ENCODE data around the gene C10orf143. TPM values are rescaled to one million over a fixed set of nuclear protein-coding genes. Genes with fewer than 3 reads are reported as not detected.

The C10orf143 gene
- total RNA-seq, 4 donors from 2014 or later, result 3.7 to 5.0 (median 4.3) TPM

DNA sequence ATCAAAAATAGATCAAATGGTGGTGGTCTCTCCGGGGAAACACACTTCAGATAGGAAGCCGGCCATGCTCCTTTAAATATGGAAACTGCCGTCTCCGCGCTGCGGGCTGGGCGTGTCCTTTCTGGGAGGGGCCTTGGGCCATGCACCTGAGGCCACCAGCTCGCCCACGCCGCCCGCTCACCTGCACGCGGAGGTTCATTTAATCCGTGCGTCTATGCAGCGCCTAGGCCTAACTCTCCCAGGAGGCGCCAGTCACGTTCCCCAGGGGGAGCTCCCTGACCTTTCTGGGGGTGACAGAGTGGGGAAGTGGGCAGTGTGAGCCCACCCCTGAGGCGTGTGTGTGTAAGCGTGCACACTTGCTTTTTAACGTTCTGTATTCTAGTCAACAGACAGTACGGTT is 64.0 kb downstream of the C10orf143 start:
- no peak for TF ChIP-seq POLR2AphosphoS5 (IDR thresholded peaks at IDR 0.05)
- no peak for TF ChIP-seq EP300 (IDR thresholded peaks at IDR 0.05)
- TF ChIP-seq, protein P1, sequence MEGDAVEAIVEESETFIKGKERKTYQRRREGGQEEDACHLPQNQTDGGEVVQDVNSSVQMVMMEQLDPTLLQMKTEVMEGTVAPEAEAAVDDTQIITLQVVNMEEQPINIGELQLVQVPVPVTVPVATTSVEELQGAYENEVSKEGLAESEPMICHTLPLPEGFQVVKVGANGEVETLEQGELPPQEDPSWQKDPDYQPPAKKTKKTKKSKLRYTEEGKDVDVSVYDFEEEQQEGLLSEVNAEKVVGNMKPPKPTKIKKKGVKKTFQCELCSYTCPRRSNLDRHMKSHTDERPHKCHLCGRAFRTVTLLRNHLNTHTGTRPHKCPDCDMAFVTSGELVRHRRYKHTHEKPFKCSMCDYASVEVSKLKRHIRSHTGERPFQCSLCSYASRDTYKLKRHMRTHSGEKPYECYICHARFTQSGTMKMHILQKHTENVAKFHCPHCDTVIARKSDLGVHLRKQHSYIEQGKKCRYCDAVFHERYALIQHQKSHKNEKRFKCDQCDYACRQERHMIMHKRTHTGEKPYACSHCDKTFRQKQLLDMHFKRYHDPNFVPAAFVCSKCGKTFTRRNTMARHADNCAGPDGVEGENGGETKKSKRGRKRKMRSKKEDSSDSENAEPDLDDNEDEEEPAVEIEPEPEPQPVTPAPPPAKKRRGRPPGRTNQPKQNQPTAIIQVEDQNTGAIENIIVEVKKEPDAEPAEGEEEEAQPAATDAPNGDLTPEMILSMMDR (IDR thresholded peaks at IDR 0.05), result no peak
- no peak for TF ChIP-seq POLR2A (IDR thresholded peaks at IDR 0.05; ENCODE audit: low read depth)
- DNase-seq (ENCODE audit: extremely low spot score), result no peak

DNA sequence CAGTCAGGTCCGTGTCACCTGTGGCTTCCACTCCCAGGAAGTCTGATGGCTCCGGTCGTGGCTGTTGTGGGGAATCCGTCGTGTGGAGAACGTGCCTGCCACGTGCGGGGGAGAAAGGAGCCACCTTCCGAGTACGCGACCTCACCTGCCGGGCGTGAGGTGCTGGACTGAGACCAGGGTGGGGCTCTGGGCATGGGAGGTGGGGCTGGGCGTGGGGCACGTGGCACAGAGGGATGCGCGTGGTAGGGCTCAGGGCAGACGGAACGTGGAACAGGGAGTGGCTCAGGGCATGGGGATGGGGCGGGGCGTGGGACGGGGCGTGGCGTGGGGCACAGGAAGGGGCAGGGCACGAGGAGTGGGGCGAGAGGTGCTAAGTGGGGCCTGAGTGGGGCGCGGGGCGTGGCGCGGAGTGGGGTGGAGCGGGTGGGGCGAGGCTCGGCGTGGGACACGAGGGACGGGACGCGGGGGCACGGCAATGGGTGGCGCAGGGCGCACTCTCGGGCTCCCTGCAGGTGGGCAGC is 64.8 kb downstream of the C10orf143 start:
- Histone ChIP-seq H3K27ac (replicated peaks in 1 of 4) (no peak overlapping the region), H3K4me1 (no peaks in the 10 kb centered on the region), H3K36me3 (no peaks in the 10 kb centered on the region), H3K9me3 (no peaks in the 10 kb centered on the region), H3K4me3 (no peak overlapping the region), H3K27me3 (peaks cover 0 to 52% (median 0%) of the 10 kb centered on the region in 4 donors)
- DNase-seq (ENCODE audit: extremely low spot score), result no peak
- TF ChIP-seq EP300 (IDR thresholded peaks at IDR 0.05), result no peak
- no peak for TF ChIP-seq POLR2AphosphoS5 (IDR thresholded peaks at IDR 0.05)
- no peak for TF ChIP-seq POLR2A (IDR thresholded peaks at IDR 0.05; ENCODE audit: low read depth)
- TF ChIP-seq, protein P1 (IDR thresholded peaks at IDR 0.05), result no peak
- intact Hi-C loops (cut with DNase I), result no loop called here
- WGBS, result 95% methylated on average over 43 of the region's 43 CpGs

More for the DNA sequence above, 64.0 kb downstream of the C10orf143 start:
- Histone ChIP-seq H3K36me3 (no peaks in the 10 kb centered on the region), H3K27me3 (peaks cover 0 to 52% (median 0%) of the 10 kb centered on the region in 4 donors), H3K9me3 (no peaks in the 10 kb centered on the region), H3K4me1 (no peaks in the 10 kb centered on the region), H3K27ac (replicated peaks in 1 of 4) (no peak overlapping the region), H3K4me3 (no peak overlapping the region)
- intact Hi-C loops (cut with DNase I), result no loop called here
- 87% methylated on average over 19 of the region's 22 CpGs for WGBS

DNA sequence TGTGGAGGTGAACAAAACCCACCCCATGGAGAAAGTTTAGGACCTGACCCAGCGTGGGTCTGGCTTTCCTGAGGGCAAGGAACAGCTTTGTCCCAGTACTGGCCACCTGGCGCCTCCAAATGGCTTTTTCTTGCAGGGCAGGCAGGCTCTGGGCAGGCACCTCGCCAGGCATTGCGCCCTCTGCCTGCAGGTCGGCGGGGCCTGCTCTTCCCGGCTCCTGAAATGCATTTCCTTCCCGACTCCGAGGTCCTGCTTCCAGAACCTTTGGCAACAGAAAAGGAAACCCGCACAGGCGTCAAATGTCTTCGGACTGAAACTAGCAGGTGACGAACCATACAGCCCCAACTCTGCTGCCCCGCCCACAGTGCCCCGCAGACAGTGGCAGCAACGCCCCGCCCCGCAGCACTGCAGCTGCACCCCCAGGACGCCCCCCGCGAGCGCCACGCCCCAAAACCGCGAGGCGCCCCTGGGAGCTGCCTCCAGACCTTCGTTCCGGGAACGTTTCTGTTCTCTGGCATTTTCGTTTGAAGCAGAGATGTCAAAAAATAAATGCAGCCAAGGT is 65.5 kb downstream of the C10orf143 start:
- no peak for DNase-seq (ENCODE audit: extremely low spot score)
- H3K4me3 ChIP-seq, result no peak overlapping the region
- intact Hi-C loops (cut with DNase I), result no loop called here
- TF ChIP-seq, protein P1 (IDR thresholded peaks at IDR 0.05), result no peak
- TF ChIP-seq EP300 (IDR thresholded peaks at IDR 0.05) (no peak), POLR2A (IDR thresholded peaks at IDR 0.05; ENCODE audit: low read depth) (no peak), POLR2AphosphoS5 (IDR thresholded peaks at IDR 0.05) (no peak)
- H3K9me3 ChIP-seq, result no peaks in the 10 kb centered on the region
- peaks cover 0 to 52% (median 0%) of the 10 kb centered on the region in 4 donors for H3K27me3 ChIP-seq
- no peak overlapping the region for H3K27ac ChIP-seq (replicated peaks in 1 of 4)
- H3K36me3 ChIP-seq, result no peaks in the 10 kb centered on the region
- H3K4me1 ChIP-seq, result no peaks in the 10 kb centered on the region
- 83% methylated on average over 20 of the region's 30 CpGs for WGBS

DNA sequence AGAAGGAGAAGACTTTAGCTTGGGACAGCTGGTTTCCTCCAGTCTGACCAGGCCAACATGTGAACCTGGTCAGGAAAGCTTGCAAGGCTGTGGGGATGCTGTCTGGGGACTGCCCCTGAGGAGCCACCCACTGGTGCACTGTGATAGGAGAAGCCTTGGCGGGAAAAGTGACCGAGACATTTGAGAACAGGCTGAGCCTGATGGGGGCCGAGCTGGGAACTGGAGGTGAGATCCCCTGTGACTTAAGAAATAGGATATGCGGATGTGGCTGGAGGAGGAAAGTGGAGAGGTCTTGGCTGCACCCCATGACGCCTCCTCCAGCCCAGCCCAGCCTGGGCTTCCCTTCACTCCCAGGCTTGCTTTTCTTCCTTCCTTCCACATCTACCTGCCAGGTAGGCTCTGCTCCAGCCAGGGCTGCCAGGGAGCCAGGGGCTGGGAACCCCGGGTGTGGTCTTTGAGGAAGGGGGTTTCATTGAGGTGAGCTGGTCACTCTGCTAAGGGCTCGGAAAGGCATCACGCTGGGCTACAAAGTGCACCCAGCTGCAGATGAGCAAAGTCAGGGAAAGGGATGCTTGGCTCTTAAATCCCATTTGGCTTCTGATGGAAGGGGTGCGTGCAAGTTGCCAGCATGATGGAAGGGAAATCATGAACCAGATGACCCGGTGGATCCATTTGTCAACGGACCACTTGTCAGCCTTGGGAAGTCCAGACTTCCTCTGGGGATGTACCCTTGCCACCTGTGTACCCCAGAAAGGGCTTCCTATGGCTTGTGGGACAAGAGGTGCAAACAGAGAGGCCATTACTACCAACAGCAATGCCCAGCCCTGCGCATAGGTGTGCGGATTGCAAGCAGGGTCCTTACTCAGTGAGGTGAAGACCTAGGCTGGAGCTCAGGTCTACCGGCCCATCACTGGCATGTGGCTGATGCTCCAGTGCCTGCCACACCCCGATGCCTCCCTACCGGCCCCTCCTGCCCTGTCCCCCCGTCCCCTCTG is 66.3 kb downstream of the C10orf143 start:
- 72% methylated on average over 11 of the region's 17 CpGs for WGBS
- peaks cover 0 to 52% (median 0%) of the 10 kb centered on the region in 4 donors for H3K27me3 ChIP-seq
- DNase-seq (ENCODE audit: extremely low spot score), result no peak
- no peaks in the 10 kb centered on the region for H3K9me3 ChIP-seq
- no peaks in the 10 kb centered on the region for H3K4me1 ChIP-seq
- no peaks in the 10 kb centered on the region for H3K36me3 ChIP-seq
- intact Hi-C loops (cut with DNase I), result no loop called here
- TF ChIP-seq POLR2AphosphoS5 (IDR thresholded peaks at IDR 0.05) (no peak), POLR2A (IDR thresholded peaks at IDR 0.05; ENCODE audit: low read depth) (no peak), EP300 (IDR thresholded peaks at IDR 0.05) (no peak)
- TF ChIP-seq, protein P1 (IDR thresholded peaks at IDR 0.05), result no peak
- no peak overlapping the region for H3K27ac ChIP-seq (replicated peaks in 1 of 4)
- no peak overlapping the region for H3K4me3 ChIP-seq
